Measurements from ENCODE around the gene TRIM14. TPM values are rescaled to one million over a fixed set of nuclear protein-coding genes. Genes with fewer than 3 reads are reported as not detected.
A peak's percentile ranks its signal among the peaks of the same experiment; 100 is the strongest.
"Not testable (repeated sequence)": the region's sequence is repeated elsewhere in the genome, so short reads cannot be mapped to it uniquely, and the experiment has no call there.

TRIM14 gene
- total RNA-seq, 1 donor from 2014 or later, result 9.9 TPM

DNA sequence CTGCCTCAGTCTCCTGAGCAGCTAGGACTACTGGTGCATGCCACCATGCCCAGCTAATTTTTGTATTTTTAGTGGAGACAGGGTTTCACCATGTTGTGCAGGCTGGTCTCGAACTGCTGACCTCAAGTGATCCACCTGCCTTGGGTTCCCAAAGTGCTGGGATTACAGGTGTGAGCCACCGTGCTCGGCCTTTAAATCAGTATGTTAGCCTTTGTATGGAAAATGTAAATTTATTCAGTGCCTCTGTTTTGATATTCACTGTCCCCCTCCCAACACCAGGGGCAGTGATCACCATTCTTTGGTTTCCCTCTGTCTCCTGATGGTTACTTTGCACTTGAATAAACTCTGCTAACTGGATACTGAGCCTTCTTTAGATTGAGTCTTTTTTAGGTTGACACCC lies 28.3 kb downstream of the TRIM14 start:
- not testable (repeated sequence) for H3K27me3 Mint-ChIP-seq; H3K9me3 Mint-ChIP-seq; H3K27ac Mint-ChIP-seq; DNase-seq (ENCODE audit: extremely low spot score, unreplicated experiment); H3K4me3 Mint-ChIP-seq; H3K36me3 Mint-ChIP-seq
- peaks cover 11% of the 10 kb centered on the region for H3K4me1 Mint-ChIP-seq (ENCODE audit: unreplicated experiment)
- TF ChIP-seq, protein P1, sequence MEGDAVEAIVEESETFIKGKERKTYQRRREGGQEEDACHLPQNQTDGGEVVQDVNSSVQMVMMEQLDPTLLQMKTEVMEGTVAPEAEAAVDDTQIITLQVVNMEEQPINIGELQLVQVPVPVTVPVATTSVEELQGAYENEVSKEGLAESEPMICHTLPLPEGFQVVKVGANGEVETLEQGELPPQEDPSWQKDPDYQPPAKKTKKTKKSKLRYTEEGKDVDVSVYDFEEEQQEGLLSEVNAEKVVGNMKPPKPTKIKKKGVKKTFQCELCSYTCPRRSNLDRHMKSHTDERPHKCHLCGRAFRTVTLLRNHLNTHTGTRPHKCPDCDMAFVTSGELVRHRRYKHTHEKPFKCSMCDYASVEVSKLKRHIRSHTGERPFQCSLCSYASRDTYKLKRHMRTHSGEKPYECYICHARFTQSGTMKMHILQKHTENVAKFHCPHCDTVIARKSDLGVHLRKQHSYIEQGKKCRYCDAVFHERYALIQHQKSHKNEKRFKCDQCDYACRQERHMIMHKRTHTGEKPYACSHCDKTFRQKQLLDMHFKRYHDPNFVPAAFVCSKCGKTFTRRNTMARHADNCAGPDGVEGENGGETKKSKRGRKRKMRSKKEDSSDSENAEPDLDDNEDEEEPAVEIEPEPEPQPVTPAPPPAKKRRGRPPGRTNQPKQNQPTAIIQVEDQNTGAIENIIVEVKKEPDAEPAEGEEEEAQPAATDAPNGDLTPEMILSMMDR (conservative IDR thresholded peaks at IDR 0.05), result peak; percentile 52

- TF ChIP-seq, protein P1 (conservative IDR thresholded peaks at IDR 0.05), result peak; percentile 18
- Mint-ChIP-seq H3K36me3 (peaks cover 17% of the 10 kb centered on the region), H3K27ac (no peak overlapping the region), H3K4me1 (ENCODE audit: unreplicated experiment) (peaks cover 17% of the 10 kb centered on the region), H3K9me3 (no peaks in the 10 kb centered on the region), H3K27me3 (peaks cover 3% of the 10 kb centered on the region), H3K4me3 (peak overlapping the region; percentile 26)
- DNase-seq (ENCODE audit: extremely low spot score, unreplicated experiment), result no peak
Observed at GRCh38 chr9:98087420-98088354, 31.3 kb downstream of the TRIM14 start.

DNA sequence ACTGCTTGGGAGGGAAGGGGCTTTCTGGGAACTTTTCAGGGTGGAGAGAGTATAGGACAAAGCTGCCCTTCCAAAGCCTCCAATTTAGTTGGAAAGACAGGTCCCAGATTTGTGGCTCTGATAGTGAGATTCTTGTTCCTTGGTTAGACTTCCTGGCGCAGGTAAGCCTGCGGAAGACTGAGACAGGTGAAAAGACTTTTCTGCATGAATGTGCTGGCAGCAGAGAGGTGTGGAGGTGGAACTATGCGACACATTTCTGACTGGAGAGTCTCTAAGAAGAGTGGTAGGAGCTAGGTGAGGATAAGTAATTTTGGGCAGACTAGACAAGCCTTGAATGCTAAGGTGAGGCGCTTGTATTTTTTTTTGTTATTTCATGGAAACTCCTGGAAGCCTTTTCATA lies 32.6 kb downstream of the TRIM14 start:
- DNase-seq (ENCODE audit: extremely low spot score, unreplicated experiment), result no peak
- Mint-ChIP-seq H3K4me1 (ENCODE audit: unreplicated experiment) (peaks cover 17% of the 10 kb centered on the region), H3K9me3 (no peaks in the 10 kb centered on the region), H3K4me3 (peak overlapping the region; percentile 20), H3K27me3 (no peaks in the 10 kb centered on the region), H3K27ac (peak overlapping the region; percentile 34), H3K36me3 (peaks cover 21% of the 10 kb centered on the region)
- TF ChIP-seq, protein P1 (conservative IDR thresholded peaks at IDR 0.05), result no peak

GRCh38 chr9:98085944-98086343 lies 33.1 kb downstream of the TRIM14 start:
- TF ChIP-seq, protein P1 (conservative IDR thresholded peaks at IDR 0.05), result no peak
- Mint-ChIP-seq H3K36me3 (peaks cover 21% of the 10 kb centered on the region), H3K27ac (no peak overlapping the region), H3K9me3 (no peaks in the 10 kb centered on the region), H3K4me3 (no peak overlapping the region), H3K4me1 (ENCODE audit: unreplicated experiment) (peaks cover 17% of the 10 kb centered on the region), H3K27me3 (no peaks in the 10 kb centered on the region)
- no peak for DNase-seq (ENCODE audit: extremely low spot score, unreplicated experiment)

GRCh38 chr9:98085058-98085457 lies 34.0 kb downstream of the TRIM14 start:
- Mint-ChIP-seq H3K4me1 (ENCODE audit: unreplicated experiment) (peaks cover 17% of the 10 kb centered on the region), H3K36me3 (peaks cover 21% of the 10 kb centered on the region), H3K27me3 (no peaks in the 10 kb centered on the region)

More at GRCh38 chr9:98085058-98085457, 34.0 kb downstream of the TRIM14 start:
- no peaks in the 10 kb centered on the region for H3K9me3 Mint-ChIP-seq
- TF ChIP-seq, protein P1 (conservative IDR thresholded peaks at IDR 0.05), result no peak
- DNase-seq (ENCODE audit: extremely low spot score, unreplicated experiment), result no peak
- peak overlapping the region; percentile 22 for H3K27ac Mint-ChIP-seq
- H3K4me3 Mint-ChIP-seq, result no peak overlapping the region

Measured in type B pancreatic cell (in vitro differentiated cells).